ENCODE results near the gene RIMBP2.

GRCh38 chr12:130762319-130762675 lies 46.2 kb upstream of the RIMBP2 start:
- TF ChIP-seq FOXM1 (IDR thresholded peaks at IDR 0.05; ENCODE audit: low read depth) (no peak), EP300 (IDR thresholded peaks at IDR 0.05; ENCODE audit: borderline replicate concordance in 1 of 2, low read depth in 1 of 2, low read length in 1 of 2) (no peak), RFX5 (IDR thresholded peaks at IDR 0.05; ENCODE audit: low read length) (no peak), NRF1 (IDR thresholded peaks at IDR 0.05; ENCODE audit: low read depth, low read length) (no peak), USF2 (IDR thresholded peaks at IDR 0.05; ENCODE audit: borderline replicate concordance, low read depth, low read length) (no peak), POLR2AphosphoS5 (IDR thresholded peaks at IDR 0.05; ENCODE audit: low read depth, low read length) (no peak), RCOR1 (IDR thresholded peaks at IDR 0.05; ENCODE audit: low read length) (no peak), SMC3 (IDR thresholded peaks at IDR 0.05; ENCODE audit: low read depth, low read length) (no peak), USF1 (IDR thresholded peaks at IDR 0.05; ENCODE audit: borderline replicate concordance, low read depth) (no peak), RAD21 (IDR thresholded peaks at IDR 0.05; ENCODE audit: low read length) (no peak), FOXJ3 (CRISPR knock-in tag; IDR thresholded peaks at IDR 0.05) (no peak)
- TF ChIP-seq, protein P1, sequence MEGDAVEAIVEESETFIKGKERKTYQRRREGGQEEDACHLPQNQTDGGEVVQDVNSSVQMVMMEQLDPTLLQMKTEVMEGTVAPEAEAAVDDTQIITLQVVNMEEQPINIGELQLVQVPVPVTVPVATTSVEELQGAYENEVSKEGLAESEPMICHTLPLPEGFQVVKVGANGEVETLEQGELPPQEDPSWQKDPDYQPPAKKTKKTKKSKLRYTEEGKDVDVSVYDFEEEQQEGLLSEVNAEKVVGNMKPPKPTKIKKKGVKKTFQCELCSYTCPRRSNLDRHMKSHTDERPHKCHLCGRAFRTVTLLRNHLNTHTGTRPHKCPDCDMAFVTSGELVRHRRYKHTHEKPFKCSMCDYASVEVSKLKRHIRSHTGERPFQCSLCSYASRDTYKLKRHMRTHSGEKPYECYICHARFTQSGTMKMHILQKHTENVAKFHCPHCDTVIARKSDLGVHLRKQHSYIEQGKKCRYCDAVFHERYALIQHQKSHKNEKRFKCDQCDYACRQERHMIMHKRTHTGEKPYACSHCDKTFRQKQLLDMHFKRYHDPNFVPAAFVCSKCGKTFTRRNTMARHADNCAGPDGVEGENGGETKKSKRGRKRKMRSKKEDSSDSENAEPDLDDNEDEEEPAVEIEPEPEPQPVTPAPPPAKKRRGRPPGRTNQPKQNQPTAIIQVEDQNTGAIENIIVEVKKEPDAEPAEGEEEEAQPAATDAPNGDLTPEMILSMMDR (IDR thresholded peaks at IDR 0.05) = no peak

Data from SK-N-SH (cell line).